ENCODE data around the gene SUSD4.

The SUSD4 gene

DNA sequence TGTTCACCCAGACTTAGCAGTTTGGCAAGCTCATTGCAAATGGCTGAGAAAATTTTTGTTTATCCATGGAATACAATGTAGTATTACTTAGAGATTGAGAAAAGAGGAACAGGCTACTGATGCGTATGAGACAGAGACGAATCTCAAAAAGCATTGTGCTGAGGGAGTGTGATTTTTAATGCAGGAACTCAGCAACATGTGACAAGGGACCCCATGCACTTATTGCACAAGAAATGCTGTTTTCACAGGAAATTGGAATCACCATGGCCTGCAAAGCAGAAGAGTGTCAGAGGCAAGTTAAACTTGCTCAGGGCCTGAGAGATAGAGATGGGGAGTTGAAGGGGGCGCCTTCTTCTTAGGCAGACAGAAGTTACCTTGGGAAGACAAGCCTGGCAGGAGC lies 188.3 kb downstream of the SUSD4 start:
- TF ChIP-seq, protein P1, sequence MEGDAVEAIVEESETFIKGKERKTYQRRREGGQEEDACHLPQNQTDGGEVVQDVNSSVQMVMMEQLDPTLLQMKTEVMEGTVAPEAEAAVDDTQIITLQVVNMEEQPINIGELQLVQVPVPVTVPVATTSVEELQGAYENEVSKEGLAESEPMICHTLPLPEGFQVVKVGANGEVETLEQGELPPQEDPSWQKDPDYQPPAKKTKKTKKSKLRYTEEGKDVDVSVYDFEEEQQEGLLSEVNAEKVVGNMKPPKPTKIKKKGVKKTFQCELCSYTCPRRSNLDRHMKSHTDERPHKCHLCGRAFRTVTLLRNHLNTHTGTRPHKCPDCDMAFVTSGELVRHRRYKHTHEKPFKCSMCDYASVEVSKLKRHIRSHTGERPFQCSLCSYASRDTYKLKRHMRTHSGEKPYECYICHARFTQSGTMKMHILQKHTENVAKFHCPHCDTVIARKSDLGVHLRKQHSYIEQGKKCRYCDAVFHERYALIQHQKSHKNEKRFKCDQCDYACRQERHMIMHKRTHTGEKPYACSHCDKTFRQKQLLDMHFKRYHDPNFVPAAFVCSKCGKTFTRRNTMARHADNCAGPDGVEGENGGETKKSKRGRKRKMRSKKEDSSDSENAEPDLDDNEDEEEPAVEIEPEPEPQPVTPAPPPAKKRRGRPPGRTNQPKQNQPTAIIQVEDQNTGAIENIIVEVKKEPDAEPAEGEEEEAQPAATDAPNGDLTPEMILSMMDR (conservative IDR thresholded peaks at IDR 0.05; ENCODE audit: low read depth, low read length) = no peak
- DNase-seq (ENCODE audit: low read depth) = no peak
- no peak overlapping the region for H3K4me3 ChIP-seq (ENCODE audit: low read length)

DNA sequence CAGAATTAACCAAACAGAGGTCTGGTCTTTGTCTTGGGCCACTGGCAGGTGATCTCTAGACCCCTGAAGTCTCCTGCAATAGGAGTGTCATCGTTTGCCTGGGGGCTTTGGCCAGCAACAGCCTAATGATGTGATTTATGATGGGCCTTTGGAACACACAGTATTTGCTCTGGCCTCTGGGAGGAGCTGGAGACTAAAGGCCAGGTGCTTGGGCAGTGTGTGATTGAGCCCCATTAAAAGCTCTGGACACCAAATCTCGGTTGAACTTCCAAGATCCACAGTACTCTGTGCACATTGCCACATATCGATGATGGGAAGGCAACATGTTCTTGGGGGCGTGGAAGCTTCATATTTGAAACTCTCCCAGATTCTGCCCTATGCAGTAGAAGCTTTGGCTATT lies 188.9 kb downstream of the SUSD4 start:
- TF ChIP-seq, protein P1 (conservative IDR thresholded peaks at IDR 0.05; ENCODE audit: low read depth, low read length) = peak; percentile 32
- no peak overlapping the region for H3K4me3 ChIP-seq (ENCODE audit: low read length)
- DNase-seq (ENCODE audit: low read depth) = no peak
